GM12892 (cell line): ENCODE measurements around the gene CCDC184.
"Not testable (repeated sequence)": the region's sequence is repeated elsewhere in the genome, so short reads cannot be mapped to it uniquely, and the experiment has no call there.

Source experiments
- DNase-seq: peaks from one replicate; pipeline ENCODE4 v3.0.0; 2011; ENCODE audit not compliant: insufficient read length
- FAIRE-seq: peaks from 2 replicates; lab custom pipeline; 2011; peaks lifted over from hg19 to GRCh38; lab: Jason Lieb, UNC
- POLR2A ChIP-seq: IDR thresholded peaks from 2 replicates; pipeline ENCODE4 v1.6.1; 2011; ENCODE audit warnings: low read depth, low read length, control low read depth
- POLR2AphosphoS5 ChIP-seq: IDR thresholded peaks from 2 replicates; pipeline ENCODE4 v1.6.1; 2011; ENCODE audit warnings: low read depth, low read length, control low read depth
- TAF1 ChIP-seq: IDR thresholded peaks from 2 replicates; pipeline ENCODE4 v1.6.1; 2011; ENCODE audit warnings: low read depth, mild to moderate bottlenecking, control low read depth, low read length, borderline replicate concordance

Gene CCDC184

DNA sequence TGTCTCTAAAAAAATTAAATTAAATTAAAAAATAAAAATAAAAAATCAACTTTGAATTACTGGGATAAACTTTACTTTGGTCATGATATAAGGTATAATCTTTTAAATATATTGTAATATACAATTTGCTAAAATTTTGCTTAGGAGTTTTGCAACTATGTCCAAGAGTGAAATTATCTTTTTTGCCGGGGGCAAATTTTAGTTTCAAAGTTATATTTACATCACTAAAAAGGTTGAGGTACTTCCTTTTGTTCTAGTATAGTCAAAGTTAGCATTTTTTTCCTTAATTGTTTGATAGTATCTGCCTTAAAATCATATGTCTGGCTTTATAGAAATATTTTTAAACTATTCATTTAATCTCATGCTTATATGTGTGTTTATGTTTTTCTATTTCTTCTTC lies 37.3 kb downstream of the CCDC184 start:
- DNase-seq: no peak
- no peak for FAIRE-seq
- TF ChIP-seq POLR2A (no peak), TAF1 (no peak), POLR2AphosphoS5 (no peak)

DNA sequence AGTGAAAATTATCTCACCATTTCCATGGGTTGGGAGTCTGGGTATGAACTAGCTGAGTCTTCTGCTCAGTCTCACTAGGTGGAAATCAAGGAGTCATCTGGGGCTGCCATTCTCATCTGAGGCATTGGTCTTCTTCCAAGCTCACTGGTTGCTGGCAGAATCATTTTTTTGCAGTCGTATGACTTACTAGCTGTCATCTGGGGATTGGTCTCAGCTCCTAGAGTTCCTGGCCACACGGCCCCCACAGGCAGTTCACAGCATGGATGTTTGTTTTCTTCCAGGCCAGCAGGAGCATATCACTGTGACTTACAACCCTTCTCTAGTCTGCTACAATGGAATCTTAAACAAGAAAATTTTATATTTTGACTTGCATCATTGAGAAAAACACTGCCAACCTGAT lies 38.2 kb downstream of the CCDC184 start:
- TF ChIP-seq POLR2A: no peak
- no peak for TF ChIP-seq POLR2AphosphoS5
- no peak for TF ChIP-seq TAF1
- FAIRE-seq: no peak

DNA sequence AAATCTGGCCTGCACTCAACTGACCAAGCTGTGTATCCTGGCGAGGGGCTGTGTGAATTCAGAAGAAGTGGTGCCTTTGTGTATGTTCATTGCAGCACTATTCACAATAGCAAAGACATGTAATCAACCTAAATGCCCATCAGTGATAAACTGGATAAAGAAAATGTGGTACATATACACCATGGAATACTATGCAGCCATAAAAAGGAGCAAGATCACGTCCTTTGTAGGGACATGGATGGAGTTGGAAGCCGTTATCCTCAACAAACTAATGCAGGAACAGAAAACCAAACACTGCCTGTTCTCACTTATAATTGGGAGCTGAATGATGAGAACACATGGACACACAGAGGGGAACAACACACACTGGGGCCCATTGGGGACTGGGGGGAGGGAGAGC lies 41.1 kb downstream of the CCDC184 start:
- not testable (repeated sequence) for DNase-seq, FAIRE-seq

More for the DNA sequence above, 38.2 kb downstream of the CCDC184 start:
- no peak for DNase-seq

DNA sequence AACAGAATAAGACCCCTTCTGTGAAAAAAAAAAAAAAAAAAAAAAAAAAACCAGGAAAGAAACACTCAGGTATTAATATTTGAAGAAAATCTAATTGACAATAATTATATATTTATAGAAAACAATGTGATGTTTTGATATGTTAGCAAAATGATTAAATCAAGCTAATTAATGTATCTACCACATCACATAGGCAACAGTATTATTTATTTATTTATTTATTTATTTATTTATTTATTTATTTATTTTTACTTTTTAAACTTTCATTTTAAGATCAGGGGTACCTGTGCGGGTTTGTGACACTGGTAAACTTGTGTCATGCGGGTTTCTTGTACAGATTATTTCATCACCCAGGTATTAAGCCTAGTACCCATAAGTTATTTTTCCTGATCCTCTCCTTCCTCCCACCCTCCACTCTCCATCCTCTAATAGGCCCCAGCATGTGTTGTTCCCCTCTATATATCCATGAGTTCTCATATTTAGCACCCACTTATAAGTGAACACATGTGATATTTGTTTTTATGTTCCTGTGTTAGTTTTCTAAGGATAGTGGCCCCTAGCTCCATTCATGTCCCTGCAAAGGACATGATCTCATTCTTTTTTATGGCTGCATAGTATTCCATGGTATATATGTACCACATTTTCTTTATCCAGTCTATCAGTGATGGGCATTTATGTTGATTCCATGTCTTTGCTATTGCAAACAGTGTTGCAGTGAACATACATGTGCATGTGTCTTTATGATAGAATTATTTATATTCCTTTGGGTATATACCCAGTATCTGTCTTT lies 47.9 kb downstream of the CCDC184 start:
- not testable (repeated sequence) for FAIRE-seq, DNase-seq
